NCI-H526 treated with DMSO at 0.1 percent for 48 hours (cell line): Measurements from ENCODE around the gene UBXN6.

ENCODE experiments used
- DNase-seq: peaks from one replicate; lab custom pipeline; 2025; lab: John Stamatoyannopoulos, UW

UBXN6 gene

DNA sequence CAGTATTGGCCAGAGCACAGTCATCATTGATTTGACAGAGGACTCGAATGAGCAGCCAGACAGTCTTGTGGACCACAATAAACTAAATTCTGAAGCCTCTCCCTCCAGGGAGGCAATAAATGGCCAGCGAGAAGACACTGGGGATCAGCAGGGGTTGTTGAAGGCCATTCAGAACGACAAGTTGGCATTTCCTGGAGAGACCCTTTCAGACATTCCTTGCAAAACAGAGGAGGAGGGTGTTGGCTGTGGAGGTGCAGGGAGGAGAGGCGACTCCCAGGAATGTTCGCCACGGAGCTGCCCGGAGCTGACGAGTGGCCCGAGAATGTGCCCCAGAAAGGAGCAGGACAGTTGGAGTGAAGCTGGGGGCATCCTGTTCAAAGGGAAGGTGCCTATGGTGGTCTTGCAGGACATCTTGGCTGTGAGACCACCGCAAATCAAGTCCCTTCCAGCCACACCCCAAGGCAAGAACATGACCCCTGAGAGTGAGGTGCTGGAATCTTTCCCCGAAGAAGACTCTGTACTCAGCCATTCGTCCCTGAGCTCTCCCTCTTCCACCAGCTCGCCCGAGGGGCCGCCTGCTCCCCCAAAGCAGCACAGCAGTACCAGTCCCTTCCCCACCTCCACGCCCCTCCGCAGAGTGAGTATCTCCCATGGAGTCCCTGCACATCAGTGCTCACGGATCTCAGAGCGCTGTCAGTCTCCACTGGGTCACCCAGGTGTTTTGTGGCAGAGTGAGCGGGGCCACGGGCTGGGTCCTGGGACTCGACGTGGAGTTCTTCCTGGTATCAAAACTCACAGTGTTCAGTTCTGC is 48.3 kb downstream of the UBXN6 start:
- DNase-seq, result no peak

DNA sequence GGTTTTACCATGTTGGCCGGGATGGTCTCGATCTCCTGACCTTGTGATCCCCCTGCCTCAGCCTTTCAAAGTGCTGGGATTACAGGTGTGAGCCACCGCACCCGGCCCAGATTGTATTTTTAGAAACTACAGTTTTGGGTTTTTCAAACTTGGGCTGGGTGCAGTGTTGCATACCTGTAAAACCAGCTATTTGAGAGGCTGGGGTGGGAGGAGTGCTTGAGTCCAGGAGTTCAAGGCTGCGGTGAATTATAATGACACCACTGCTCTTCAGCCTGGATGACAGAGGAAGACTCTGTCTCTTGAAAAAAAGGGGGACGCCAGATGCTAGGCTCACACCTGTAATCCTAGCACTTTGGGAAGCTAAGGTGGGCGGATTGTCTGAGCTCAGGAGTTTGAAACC is 51.0 kb downstream of the UBXN6 start:
- DNase-seq, result no peak

DNA sequence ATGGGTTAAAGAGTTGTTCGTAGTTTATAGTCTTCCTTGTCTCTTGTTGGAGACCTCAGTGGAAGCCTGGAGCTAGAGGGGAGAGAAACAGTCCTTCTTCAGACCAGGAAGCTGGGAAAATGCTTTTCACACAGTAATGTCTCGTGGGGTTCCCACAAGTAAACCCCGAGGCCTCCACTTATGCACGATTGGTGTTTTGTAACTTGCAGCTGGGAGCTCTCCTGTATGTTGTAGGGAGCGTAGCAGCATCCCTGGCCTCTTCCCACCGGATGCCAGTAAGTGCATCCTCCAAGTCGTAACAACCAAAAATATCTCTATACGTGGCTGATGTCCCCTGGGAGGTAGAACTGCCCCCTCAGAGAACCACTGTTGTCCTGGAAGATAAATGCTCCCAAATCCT is 51.6 kb downstream of the UBXN6 start:
- DNase-seq, result no peak

DNA sequence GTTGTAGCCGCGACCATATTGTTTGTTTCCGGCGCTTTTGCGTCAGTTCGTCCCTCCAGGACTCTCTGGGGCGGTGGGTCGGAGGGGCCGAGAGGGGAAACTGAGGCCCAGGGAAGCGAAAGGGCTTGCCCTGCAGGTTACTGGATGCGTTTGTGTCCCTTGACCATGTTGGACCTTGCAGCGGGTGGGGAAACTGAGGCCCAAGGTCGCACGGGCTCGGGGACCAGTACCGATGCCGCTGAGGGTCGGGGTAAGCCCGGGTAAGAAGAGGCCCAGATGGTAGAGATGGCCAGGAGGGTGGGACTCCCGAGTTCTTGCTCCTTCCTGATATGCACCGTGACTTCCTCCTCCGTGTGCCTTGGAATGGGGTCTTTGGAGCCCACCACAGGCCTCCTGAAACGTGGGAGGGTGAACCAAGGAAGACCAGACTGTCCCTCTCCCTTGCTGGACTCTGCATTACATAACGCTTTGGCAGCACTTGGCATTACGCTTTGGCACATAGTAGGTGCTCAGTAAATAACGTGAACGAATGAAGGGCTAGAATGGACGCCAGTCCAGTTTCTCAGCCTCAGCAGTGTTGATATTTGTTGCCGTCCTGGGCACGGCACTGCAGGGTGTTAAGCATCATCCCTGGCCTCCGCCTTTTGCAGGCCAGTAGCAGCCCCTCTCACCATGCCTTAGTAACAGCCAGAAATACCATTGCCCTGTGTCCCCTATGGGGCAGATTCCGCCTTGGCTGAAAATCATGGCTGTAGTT is 54.4 kb downstream of the UBXN6 start:
- DNase-seq, result no peak

DNA sequence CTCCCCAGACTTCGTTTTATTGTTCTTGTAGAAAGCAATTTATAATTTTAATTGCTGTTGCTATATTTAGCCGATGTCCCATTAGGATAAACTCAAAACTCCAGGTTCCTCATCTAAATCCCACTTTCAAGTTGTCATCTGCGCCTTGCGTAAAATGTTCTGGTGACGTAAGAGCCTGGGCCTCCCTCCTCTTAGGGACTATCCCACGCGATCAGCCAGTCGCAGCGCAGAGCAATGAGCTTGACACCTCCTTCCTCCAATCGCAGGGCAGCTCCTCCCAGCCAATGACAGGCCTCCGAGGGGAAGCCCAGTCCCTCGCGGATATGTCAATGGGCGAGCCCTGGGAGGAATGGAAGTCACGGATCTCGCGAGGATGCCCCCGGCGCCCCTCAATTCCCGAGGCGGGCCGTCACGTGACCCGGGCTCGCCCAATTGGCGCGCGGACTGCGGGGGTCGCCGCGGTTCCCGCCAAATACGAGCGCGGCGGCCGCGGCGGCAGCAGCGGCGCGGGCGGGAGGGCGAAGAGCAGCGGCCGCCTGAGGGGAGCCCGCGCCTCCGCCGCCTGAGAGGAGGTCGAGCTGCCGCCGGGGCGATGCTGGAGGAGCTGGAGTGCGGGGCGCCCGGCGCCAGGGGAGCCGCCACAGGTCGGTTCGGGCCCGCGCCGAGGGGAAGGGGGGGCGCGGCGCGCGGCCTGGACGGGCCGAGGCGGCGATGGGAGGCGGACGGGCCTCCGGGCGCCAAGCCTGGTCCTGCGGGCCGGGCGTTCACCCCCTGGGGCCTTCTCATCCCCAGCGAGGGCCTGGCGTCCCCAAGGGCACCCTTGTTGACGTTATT is 55.2 kb downstream of the UBXN6 start, which contains the start of gene CHAF1A:
TSS of gene CHAF1A (plus strand) at position 470 of the 834 bp plus-strand sequence. CDS start at position 593, 123 bp downstream.
- DNase-seq, result peak; percentile 95

DNA sequence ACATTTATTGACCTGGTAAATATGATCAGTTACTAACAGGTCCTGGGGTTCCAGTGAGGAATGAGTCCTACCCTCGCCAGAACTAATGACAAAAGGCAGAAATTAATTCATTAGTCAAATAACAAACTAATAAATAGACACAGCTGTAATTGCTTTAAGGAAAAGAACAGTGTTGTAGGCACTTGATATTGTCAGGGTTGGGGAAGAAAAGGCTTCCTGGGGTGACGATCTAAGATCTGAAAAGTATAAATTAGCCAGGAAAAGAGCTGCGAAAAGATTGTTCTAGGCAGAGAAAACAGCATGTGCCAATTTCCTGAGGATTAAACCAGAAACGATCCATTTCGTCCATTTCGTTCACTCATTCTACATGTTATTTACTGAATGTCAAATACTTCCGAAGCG is 55.8 kb downstream of the UBXN6 start:
- DNase-seq, result no peak

GRCh38 chr19:4400135-4400936 is 57.3 kb downstream of the UBXN6 start, which contains the start of gene SH3GL1:
SH3GL1 (minus strand) TSS chr19:4400547; CDS start chr19:4400368, 179 bp downstream.
- peak; percentile 65 for DNase-seq

GRCh38 chr19:4399812-4400134 is 57.8 kb downstream of the UBXN6 start:
- DNase-seq, result no peak

- DNase-seq, result no peak
Observed at GRCh38 chr19:4396949-4397783, 60.4 kb downstream of the UBXN6 start.
